Progenitor cell of endocrine pancreas (in vitro differentiated cells): ENCODE measurements around the gene INSYN2A. TPM values are rescaled to one million over a fixed set of nuclear protein-coding genes. Genes with fewer than 3 reads are reported as not detected.

Source experiments
- DNase-seq: peaks from one replicate; pipeline ENCODE4 v3.0.0; 2021; ENCODE audit warnings: low spot score; ENCODE audit not compliant: unreplicated experiment
- H3K27ac Mint-ChIP-seq: 2 replicates; pipeline ENCODE4 v1.8.0; 2021; ENCODE audit warnings: mild to moderate bottlenecking, moderate library complexity, mixed read lengths
- H3K27me3 Mint-ChIP-seq: 2 replicates; pipeline ENCODE4 v1.8.0; 2021; ENCODE audit warnings: mixed read lengths
- H3K36me3 Mint-ChIP-seq: 2 replicates; pipeline ENCODE4 v1.8.0; 2022; ENCODE audit warnings: mixed read lengths; ENCODE audit not compliant: insufficient read depth
- H3K4me1 Mint-ChIP-seq: 2 replicates; pipeline ENCODE4 v1.8.0; 2021; ENCODE audit warnings: low read depth, mixed read lengths
- H3K4me3 Mint-ChIP-seq: 2 replicates; pipeline ENCODE4 v1.8.0; 2021; ENCODE audit warnings: low read depth, mild to moderate bottlenecking, moderate library complexity, mixed read lengths
- H3K9me3 Mint-ChIP-seq: 2 replicates; pipeline ENCODE4 v1.8.0; 2021; ENCODE audit warnings: low read depth, mixed read lengths
- total RNA-seq: library from RNA; stranded (reverse); gene quantifications from 2 replicates; pipeline ENCODE4 v1.2.1, GENCODE V29; 2021
- TF ChIP-seq, protein P1 (sequence below): fragments of 200-600 bp; sonication (generic); IDR thresholded peaks from one replicate; pipeline ENCODE4 v1.5.0; 2021; ENCODE audit warnings: antibody characterized with exemption, mild to moderate bottlenecking; ENCODE audit not compliant: unreplicated experiment

INSYN2A gene
- total RNA-seq, 1 donor from 2014 or later: not detected

DNA sequence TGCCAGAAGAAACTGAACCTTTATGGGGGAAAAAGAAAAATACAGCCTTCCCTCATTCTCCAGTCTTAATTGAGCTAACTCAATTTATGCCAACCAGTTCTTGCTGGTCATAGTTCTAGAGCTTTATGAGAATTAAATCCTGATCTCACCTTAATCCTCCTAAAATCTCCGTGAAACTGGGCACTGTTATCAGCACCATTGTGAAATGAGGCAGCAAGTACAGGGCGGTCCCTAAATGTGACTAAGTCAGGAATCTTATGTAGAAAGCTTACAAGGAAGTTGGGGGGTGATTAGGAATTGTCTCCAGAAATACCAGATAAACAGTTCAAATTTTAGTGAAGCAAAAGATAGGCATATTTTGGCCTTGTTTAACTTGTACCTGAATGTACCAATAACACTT, 10.7 kb upstream of the INSYN2A start:
- Mint-ChIP-seq H3K4me1 (no peaks in the 10 kb centered on the region), H3K27ac (no peak overlapping the region), H3K4me3 (no peak overlapping the region), H3K27me3 (no peaks in the 10 kb centered on the region), H3K9me3 (no peaks in the 10 kb centered on the region), H3K36me3 (no peaks in the 10 kb centered on the region)
- no peak for DNase-seq
- TF ChIP-seq, protein P1, sequence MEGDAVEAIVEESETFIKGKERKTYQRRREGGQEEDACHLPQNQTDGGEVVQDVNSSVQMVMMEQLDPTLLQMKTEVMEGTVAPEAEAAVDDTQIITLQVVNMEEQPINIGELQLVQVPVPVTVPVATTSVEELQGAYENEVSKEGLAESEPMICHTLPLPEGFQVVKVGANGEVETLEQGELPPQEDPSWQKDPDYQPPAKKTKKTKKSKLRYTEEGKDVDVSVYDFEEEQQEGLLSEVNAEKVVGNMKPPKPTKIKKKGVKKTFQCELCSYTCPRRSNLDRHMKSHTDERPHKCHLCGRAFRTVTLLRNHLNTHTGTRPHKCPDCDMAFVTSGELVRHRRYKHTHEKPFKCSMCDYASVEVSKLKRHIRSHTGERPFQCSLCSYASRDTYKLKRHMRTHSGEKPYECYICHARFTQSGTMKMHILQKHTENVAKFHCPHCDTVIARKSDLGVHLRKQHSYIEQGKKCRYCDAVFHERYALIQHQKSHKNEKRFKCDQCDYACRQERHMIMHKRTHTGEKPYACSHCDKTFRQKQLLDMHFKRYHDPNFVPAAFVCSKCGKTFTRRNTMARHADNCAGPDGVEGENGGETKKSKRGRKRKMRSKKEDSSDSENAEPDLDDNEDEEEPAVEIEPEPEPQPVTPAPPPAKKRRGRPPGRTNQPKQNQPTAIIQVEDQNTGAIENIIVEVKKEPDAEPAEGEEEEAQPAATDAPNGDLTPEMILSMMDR: no peak

DNA sequence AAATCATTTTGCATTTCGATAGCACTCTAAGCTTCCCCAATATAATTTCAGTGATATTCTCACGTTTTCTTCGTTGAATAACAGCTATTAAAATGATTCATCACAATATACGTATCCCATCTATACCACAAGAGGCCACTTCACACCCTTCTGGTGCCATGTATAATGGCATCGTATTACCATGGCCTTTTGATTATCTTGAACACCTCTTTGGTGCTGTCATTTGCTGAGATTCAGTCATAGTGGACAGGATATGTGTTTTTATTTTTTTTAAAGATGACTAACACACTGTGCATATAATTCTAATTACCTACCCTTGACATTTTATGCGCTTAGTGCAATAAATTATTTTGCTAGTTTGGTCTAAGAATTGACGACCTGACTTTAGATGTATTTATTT, 6.7 kb upstream of the INSYN2A start:
- Mint-ChIP-seq H3K4me3 (no peak overlapping the region), H3K36me3 (no peaks in the 10 kb centered on the region), H3K9me3 (no peaks in the 10 kb centered on the region), H3K4me1 (no peaks in the 10 kb centered on the region), H3K27ac (no peak overlapping the region), H3K27me3 (peaks cover 5% of the 10 kb centered on the region)
- TF ChIP-seq, protein P1: no peak
- no peak for DNase-seq

DNA sequence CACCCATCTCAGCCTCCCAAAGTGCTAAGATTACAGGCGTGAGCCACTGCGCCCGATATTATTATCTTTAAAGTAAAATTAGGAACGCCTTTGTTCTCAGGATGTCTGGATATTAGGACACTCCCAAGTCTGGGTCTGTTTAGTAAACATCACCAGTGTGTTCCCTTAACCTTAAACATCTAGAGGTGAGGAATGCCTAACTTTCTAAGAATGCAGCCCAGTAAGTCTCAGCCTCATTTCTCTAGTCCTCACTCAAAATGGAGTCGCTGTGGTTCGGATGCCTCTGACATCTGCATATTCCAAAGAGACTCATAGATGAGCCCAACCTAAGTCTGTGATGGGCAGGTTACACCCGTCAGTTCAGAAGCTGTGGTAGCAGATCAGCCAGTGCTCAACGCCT, 4.3 kb upstream of the INSYN2A start:
- no peaks in the 10 kb centered on the region for H3K36me3 Mint-ChIP-seq
- no peak for DNase-seq
- no peaks in the 10 kb centered on the region for H3K9me3 Mint-ChIP-seq
- no peak overlapping the region for H3K27ac Mint-ChIP-seq
- TF ChIP-seq, protein P1: no peak
- H3K4me3 Mint-ChIP-seq: no peak overlapping the region
- H3K27me3 Mint-ChIP-seq: peaks cover 19% of the 10 kb centered on the region
- no peaks in the 10 kb centered on the region for H3K4me1 Mint-ChIP-seq

DNA sequence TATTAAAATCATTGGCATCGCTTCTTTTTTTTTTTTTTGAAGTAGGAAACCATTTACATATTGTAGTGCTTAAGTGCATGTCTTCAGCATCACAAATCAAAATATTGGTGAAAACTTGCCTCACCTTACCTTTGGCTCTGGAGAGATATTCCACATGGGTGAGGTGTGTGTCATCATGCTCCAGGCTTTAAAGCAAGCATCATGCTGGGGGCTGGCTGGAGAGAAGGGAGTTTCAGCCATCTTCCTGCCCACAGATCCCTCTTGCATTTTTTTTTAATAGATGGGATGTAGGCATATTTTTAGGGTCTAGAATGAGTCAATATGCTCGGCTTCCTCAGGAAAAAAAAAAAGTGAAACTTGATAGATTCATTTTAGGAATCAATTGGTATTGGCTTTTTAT, 2.3 kb upstream of the INSYN2A start:
- H3K27ac Mint-ChIP-seq: no peak overlapping the region
- no peak for DNase-seq
- TF ChIP-seq, protein P1: no peak
- H3K4me1 Mint-ChIP-seq: no peaks in the 10 kb centered on the region
- no peak overlapping the region for H3K4me3 Mint-ChIP-seq
- H3K27me3 Mint-ChIP-seq: peaks cover 36% of the 10 kb centered on the region
- no peaks in the 10 kb centered on the region for H3K36me3 Mint-ChIP-seq
- H3K9me3 Mint-ChIP-seq: no peaks in the 10 kb centered on the region

DNA sequence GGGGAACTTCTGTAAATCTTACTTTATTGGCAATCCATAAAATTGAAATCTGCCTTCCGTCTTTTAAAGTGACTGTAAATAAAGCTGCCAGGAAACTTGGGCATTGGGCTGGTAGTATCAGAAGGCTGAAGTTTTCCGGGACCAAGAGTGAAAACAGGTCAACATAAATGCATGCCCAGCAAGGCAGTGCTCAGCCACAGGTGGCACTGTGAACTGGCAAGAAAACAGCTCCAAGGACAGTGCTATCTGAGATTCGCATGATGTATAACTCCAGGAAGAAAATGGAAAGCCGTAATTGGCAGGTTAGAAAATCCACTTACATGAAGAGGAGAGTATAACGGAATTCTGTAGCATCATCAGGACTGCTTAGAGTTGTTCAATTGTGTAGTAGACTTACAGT, 1.9 kb upstream of the INSYN2A start:
- no peak for DNase-seq
- Mint-ChIP-seq H3K27me3 (peaks cover 40% of the 10 kb centered on the region), H3K4me3 (no peak overlapping the region), H3K4me1 (no peaks in the 10 kb centered on the region), H3K27ac (no peak overlapping the region), H3K9me3 (no peaks in the 10 kb centered on the region), H3K36me3 (no peaks in the 10 kb centered on the region)
- TF ChIP-seq, protein P1: no peak
